ENCODE measurements around the gene CDK6. TPM values are rescaled to one million over a fixed set of nuclear protein-coding genes. Genes with fewer than 3 reads are reported as not detected.
A peak's percentile ranks its signal among the peaks of the same experiment; 100 is the strongest.

CDK6 gene
- total and polyA plus RNA-seq, 2 experiments from 2014 or later, result 17.8 to 61.5 TPM

DNA sequence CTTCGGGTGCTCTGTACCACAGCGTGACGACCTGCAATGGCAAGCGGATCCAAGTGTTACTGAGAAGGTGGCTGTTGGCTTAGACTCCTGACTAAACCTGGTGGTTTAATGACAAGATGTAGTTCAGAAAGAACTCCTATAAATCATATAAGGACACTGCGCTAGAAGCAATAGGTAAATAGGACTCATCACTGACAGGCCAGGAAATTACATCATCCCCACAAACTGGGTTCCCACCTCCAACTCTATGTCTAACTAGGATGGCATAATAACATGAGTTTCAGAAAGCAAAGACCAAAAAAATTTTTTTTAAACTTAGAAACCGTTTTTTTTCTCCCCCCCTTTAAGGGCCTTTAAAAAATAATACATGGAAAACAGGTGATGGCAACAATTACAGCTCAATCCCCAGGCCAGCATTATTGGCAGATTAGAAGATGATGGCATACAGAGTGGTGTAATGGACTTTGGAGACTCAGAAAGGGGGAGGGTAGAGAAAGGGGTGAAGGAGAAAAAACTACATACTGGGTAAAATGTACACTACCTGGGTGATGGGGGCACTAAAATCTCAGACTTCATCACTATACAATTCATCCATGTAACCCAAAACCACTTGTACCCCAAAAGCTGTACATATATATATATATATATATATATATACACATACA, 164.7 kb downstream of the CDK6 start:
- Histone ChIP-seq H2AFZ (no peak overlapping the region), H3K4me3 (no peak overlapping the region), H3K9me2 (ENCODE audit: insufficient read depth) (no peaks in the 10 kb centered on the region), H3K9me3 (ENCODE audit: low read depth) (no peaks in the 10 kb centered on the region), H3K36me3 (ENCODE audit: low read depth) (peaks cover 12% of the 10 kb centered on the region), H4K20me1 (ENCODE audit: insufficient read depth) (no peaks in the 10 kb centered on the region), H3K4me1 (ENCODE audit: insufficient read depth) (peaks cover 30% of the 10 kb centered on the region), H3F3A (ENCODE audit: insufficient read depth) (peaks cover 35% of the 10 kb centered on the region), H3K4me2 (ENCODE audit: unreplicated experiment) (no peak overlapping the region), H3K27ac (no peak overlapping the region), H3K79me2 (ENCODE audit: insufficient read depth) (peaks cover 67% of the 10 kb centered on the region), H3K27me3 (replicated peaks; ENCODE audit: insufficient read depth) (no peaks in the 10 kb centered on the region), H3K9ac (no peak overlapping the region)
- no peak for TF ChIP-seq EZH2phosphoT487 (IDR thresholded peaks at IDR 0.05; ENCODE audit: insufficient read depth, low read depth)
- no peak for TF ChIP-seq EZH2 (IDR thresholded peaks at IDR 0.05; ENCODE audit: insufficient read depth, poor library complexity, severe bottlenecking)
- in situ Hi-C loops (cut with MboI), result no loop called here
- WGBS, 2 experiments (ENCODE audit: low coverage in 1 of 2, low lambda C conversion rate in 2 of 2, missing lambda C conversion rate in 2 of 2), result 97% methylated on average over 6 of the region's 6 CpGs
- DNase-seq, result no peak

DNA sequence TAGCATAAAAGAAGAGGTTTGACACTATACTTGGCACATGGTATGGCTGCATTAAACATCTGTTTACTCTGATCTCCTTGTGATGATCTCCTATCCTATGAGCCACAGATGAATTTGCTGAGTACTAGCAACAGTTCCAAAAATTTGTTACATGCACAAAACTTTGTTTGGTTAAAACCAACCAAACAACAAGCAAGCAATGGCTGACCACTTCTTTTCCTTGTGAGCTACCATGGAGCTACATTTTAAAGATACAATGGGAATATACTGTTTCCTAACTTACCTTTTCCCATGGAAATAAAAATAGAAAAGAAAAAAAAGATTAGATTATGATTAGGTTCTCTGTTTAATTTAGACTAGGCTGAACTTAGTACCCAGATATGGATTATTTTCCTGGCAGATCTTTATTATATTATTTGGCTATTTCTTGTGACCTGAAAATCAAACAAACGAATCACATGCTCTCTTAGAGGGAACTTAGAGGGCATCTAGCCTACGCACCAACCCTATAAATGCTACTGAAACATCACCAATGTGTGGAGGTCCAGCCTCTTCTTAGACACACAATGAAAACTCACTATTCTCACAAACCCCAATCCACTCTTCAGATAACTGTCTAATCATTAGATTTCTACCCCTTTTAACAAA, 166.0 kb downstream of the CDK6 start:
- TF ChIP-seq EZH2 (IDR thresholded peaks at IDR 0.05; ENCODE audit: insufficient read depth, poor library complexity, severe bottlenecking) (no peak), EZH2phosphoT487 (IDR thresholded peaks at IDR 0.05; ENCODE audit: insufficient read depth, low read depth) (no peak)
- H3K27ac ChIP-seq, result no peak overlapping the region

DNA sequence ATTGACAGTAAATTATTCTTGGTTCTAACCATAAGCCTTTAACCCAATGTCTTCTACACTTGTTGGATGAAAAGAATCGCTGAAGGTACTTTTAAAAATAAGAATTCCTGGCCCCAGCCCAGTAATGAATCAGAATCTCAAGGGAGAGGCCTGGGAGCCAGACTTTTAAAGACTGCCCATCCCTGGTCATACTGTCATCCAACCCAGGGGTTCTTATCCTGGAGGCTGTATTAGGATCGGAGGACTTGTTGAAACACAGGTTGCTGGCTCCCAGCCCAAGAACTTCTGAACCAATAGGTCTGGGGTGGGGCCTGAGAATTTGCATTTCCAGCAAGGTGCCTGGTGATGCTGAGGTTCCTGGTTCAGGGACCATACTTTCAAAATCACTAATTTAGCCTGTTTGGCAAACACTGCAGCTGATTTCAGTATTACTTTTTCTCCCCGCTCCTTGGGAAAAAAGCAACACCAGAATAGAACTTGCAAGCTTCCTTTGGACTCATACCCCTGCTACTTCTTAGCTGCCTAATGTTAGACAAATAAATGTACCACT, 166.7 kb downstream of the CDK6 start:
- 80 to 89% methylated on average over 3 of the region's 3 CpGs for WGBS, 2 experiments (ENCODE audit: low coverage in 1 of 2, low lambda C conversion rate in 2 of 2, missing lambda C conversion rate in 2 of 2)

More for the DNA sequence above, 166.0 kb downstream of the CDK6 start:
- H3K4me1 ChIP-seq (ENCODE audit: insufficient read depth), result peaks cover 38% of the 10 kb centered on the region
- no peak for DNase-seq
- peaks cover 69% of the 10 kb centered on the region for H3K79me2 ChIP-seq (ENCODE audit: insufficient read depth)
- no peak overlapping the region for H2AFZ ChIP-seq
- no peak overlapping the region for H3K9ac ChIP-seq
- in situ Hi-C loops (cut with MboI), result no loop called here
- H3K4me2 ChIP-seq (ENCODE audit: unreplicated experiment), result no peak overlapping the region
- no peaks in the 10 kb centered on the region for H4K20me1 ChIP-seq (ENCODE audit: insufficient read depth)
- no peaks in the 10 kb centered on the region for H3K9me3 ChIP-seq (ENCODE audit: low read depth)
- peaks cover 18% of the 10 kb centered on the region for H3K36me3 ChIP-seq (ENCODE audit: low read depth)
- WGBS, 2 experiments (ENCODE audit: low coverage in 1 of 2, low lambda C conversion rate in 2 of 2, missing lambda C conversion rate in 2 of 2), result 97 to 100% methylated on average over 2 of the region's 2 CpGs
- H3K4me3 ChIP-seq, result no peak overlapping the region
- H3K9me2 ChIP-seq (ENCODE audit: insufficient read depth), result no peaks in the 10 kb centered on the region
- H3K27me3 ChIP-seq (replicated peaks; ENCODE audit: insufficient read depth), result no peaks in the 10 kb centered on the region
- peaks cover 44% of the 10 kb centered on the region for H3F3A ChIP-seq (ENCODE audit: insufficient read depth)

DNA sequence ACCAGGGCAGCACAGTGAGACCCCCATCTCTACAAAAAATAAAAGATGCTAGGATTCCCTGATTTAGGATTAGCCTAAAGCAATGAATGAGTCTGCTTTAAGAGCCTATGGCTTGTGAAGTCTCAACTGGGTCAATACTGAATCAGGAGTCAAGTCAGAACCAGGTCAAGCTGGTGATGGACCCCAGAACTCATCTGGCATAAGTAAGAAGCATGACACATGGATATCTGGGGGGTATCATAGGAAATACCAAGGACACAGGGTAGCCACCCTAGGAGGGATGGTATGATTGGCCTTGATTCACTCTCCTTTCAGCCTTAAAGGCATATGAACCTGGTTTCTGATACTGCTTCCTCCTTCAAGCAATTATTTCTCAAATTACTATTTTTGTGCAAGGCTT, 167.8 kb downstream of the CDK6 start:
- no peak for DNase-seq
- no peak overlapping the region for H3K9ac ChIP-seq
- H3K4me2 ChIP-seq (ENCODE audit: unreplicated experiment), result no peak overlapping the region
- peaks cover 38% of the 10 kb centered on the region for H3K4me1 ChIP-seq (ENCODE audit: insufficient read depth)
- no peaks in the 10 kb centered on the region for H3K9me3 ChIP-seq (ENCODE audit: low read depth)
- H3K27ac ChIP-seq, result 0 out of 2 replicates have a peak overlapping the region, but pooled peaks have one; percentile 55
- TF ChIP-seq EZH2phosphoT487 (IDR thresholded peaks at IDR 0.05; ENCODE audit: insufficient read depth, low read depth) (no peak), EZH2 (IDR thresholded peaks at IDR 0.05; ENCODE audit: insufficient read depth, poor library complexity, severe bottlenecking) (no peak)
- peaks cover 18% of the 10 kb centered on the region for H3K36me3 ChIP-seq (ENCODE audit: low read depth)
- H2AFZ ChIP-seq, result no peak overlapping the region
- in situ Hi-C loops (cut with MboI), result no loop called here
- H4K20me1 ChIP-seq (ENCODE audit: insufficient read depth), result no peaks in the 10 kb centered on the region
- H3K9me2 ChIP-seq (ENCODE audit: insufficient read depth), result no peaks in the 10 kb centered on the region
- H3K4me3 ChIP-seq, result no peak overlapping the region
- peaks cover 44% of the 10 kb centered on the region for H3F3A ChIP-seq (ENCODE audit: insufficient read depth)
- peaks cover 68% of the 10 kb centered on the region for H3K79me2 ChIP-seq (ENCODE audit: insufficient read depth)
- no peaks in the 10 kb centered on the region for H3K27me3 ChIP-seq (replicated peaks; ENCODE audit: insufficient read depth)

More for the DNA sequence above, 166.7 kb downstream of the CDK6 start:
- H4K20me1 ChIP-seq (ENCODE audit: insufficient read depth), result no peaks in the 10 kb centered on the region
- no peaks in the 10 kb centered on the region for H3K9me3 ChIP-seq (ENCODE audit: low read depth)
- H2AFZ ChIP-seq, result no peak overlapping the region
- no peaks in the 10 kb centered on the region for H3K9me2 ChIP-seq (ENCODE audit: insufficient read depth)
- peaks cover 18% of the 10 kb centered on the region for H3K36me3 ChIP-seq (ENCODE audit: low read depth)
- no peak overlapping the region for H3K4me2 ChIP-seq (ENCODE audit: unreplicated experiment)
- H3K9ac ChIP-seq, result no peak overlapping the region
- peaks cover 38% of the 10 kb centered on the region for H3K4me1 ChIP-seq (ENCODE audit: insufficient read depth)
- H3K27me3 ChIP-seq (replicated peaks; ENCODE audit: insufficient read depth), result no peaks in the 10 kb centered on the region
- H3K27ac ChIP-seq, result no peak overlapping the region; the same call in 1 of the 2 replicates
- DNase-seq, result peak; percentile 69
- peaks cover 69% of the 10 kb centered on the region for H3K79me2 ChIP-seq (ENCODE audit: insufficient read depth)
- H3K4me3 ChIP-seq, result no peak overlapping the region
- H3F3A ChIP-seq (ENCODE audit: insufficient read depth), result peaks cover 44% of the 10 kb centered on the region
- in situ Hi-C loops (cut with MboI), result no loop called here
- no peak for TF ChIP-seq EZH2phosphoT487 (IDR thresholded peaks at IDR 0.05; ENCODE audit: insufficient read depth, low read depth)
- TF ChIP-seq EZH2 (IDR thresholded peaks at IDR 0.05; ENCODE audit: insufficient read depth, poor library complexity, severe bottlenecking), result no peak

Measured in GM23248 (cell line).